Measurements from ENCODE around the gene RHOT2. TPM values are rescaled to one million over a fixed set of nuclear protein-coding genes. Genes with fewer than 3 reads are reported as not detected.

RHOT2 gene
- polyA plus RNA-seq, 1 donor (not counting 4 experiments of a cell fraction or from before 2014, with no cell fraction given) = 58.7 TPM

GRCh38 chr16:715477-716199 is 47.7 kb downstream of the RHOT2 start:
- Histone ChIP-seq H3K9me1 (ENCODE audit: control insufficient read depth, extremely low read depth, insufficient read depth, low read length) (no peaks in the 10 kb centered on the region), H3K27ac (ENCODE audit: control insufficient read depth, insufficient read depth, low read length) (no peak overlapping the region), H4K20me1 (ENCODE audit: control insufficient read depth, extremely low read depth, insufficient read depth, low read length) (peaks cover 8% of the 10 kb centered on the region), H3K27me3 (ENCODE audit: control insufficient read depth, extremely low read depth, insufficient read depth, low read length) (peaks cover 10% of the 10 kb centered on the region), H3K36me3 (ENCODE audit: control insufficient read depth in 2 of 2, extremely low read depth in 1 of 2, insufficient read depth in 2 of 2, low read length in 2 of 2) (no peaks in the 10 kb centered on the region), H3K79me2 (ENCODE audit: control insufficient read depth, insufficient read depth, low read length) (peaks cover 8% of the 10 kb centered on the region), H3K4me1 (ENCODE audit: control insufficient read depth, extremely low read depth, insufficient read depth, low read length) (peaks cover 31% of the 10 kb centered on the region), H3K4me2 (ENCODE audit: control insufficient read depth, extremely low read depth, insufficient read depth, low read depth, low read length) (peak overlapping the region; percentile 70), H3K9ac (ENCODE audit: control insufficient read depth, extremely low read depth, insufficient read depth, low read length) (peak overlapping the region; percentile 52), H3K9me3 (ENCODE audit: control insufficient read depth, low read depth, low read length) (no peaks in the 10 kb centered on the region), H3K4me3 (ENCODE audit: control insufficient read depth in 2 of 3, extremely low read depth in 1 of 3, insufficient read depth in 2 of 3, low read depth in 1 of 3, low read length in 3 of 3) (peak overlapping the region; percentile 54 to 72 (median 54)), H2AFZ (ENCODE audit: control insufficient read depth, low read length) (no peak overlapping the region)
- TF ChIP-seq EZH2 (IDR thresholded peaks at IDR 0.05; ENCODE audit: low read length) (no peak), CTCF (optimal IDR thresholded peaks at IDR 0.05 in 1 of 3, IDR thresholded peaks at IDR 0.05 in 1 of 3, conservative IDR thresholded peaks at IDR 0.05 in 1 of 3; ENCODE audit: extremely low read depth in 1 of 3, insufficient read depth in 2 of 3, low read length in 3 of 3) (peak in 1 of 3 experiments; percentile 38)
- FAIRE-seq (no peak), DNase-seq (ENCODE audit: low read depth, low spot score) (no peak)
- dilution Hi-C loops (cut with MboI; ENCODE audit: extremely low pct_ligation_motif_present, low sequenced_read_pairs) = no loop called here

- H3K36me3 ChIP-seq (ENCODE audit: control insufficient read depth in 2 of 2, extremely low read depth in 1 of 2, insufficient read depth in 2 of 2, low read length in 2 of 2) = no peaks in the 10 kb centered on the region
- no peak for FAIRE-seq
- no peak overlapping the region for H3K27ac ChIP-seq (ENCODE audit: control insufficient read depth, insufficient read depth, low read length)
- peak overlapping the region; percentile 70 for H3K4me2 ChIP-seq (ENCODE audit: control insufficient read depth, extremely low read depth, insufficient read depth, low read depth, low read length)
- H3K4me3 ChIP-seq (ENCODE audit: control insufficient read depth in 2 of 3, extremely low read depth in 1 of 3, insufficient read depth in 2 of 3, low read depth in 1 of 3, low read length in 3 of 3) = peak overlapping the region; percentile 42 to 72 (median 54)
- H3K9me3 ChIP-seq (ENCODE audit: control insufficient read depth, low read depth, low read length) = no peaks in the 10 kb centered on the region
- H3K4me1 ChIP-seq (ENCODE audit: control insufficient read depth, extremely low read depth, insufficient read depth, low read length) = peaks cover 31% of the 10 kb centered on the region
- TF ChIP-seq EZH2 (IDR thresholded peaks at IDR 0.05; ENCODE audit: low read length) (no peak), CTCF (optimal IDR thresholded peaks at IDR 0.05 in 1 of 3, IDR thresholded peaks at IDR 0.05 in 1 of 3, conservative IDR thresholded peaks at IDR 0.05 in 1 of 3; ENCODE audit: extremely low read depth in 1 of 3, insufficient read depth in 2 of 3, low read length in 3 of 3) (no peak)
- H3K27me3 ChIP-seq (ENCODE audit: control insufficient read depth, extremely low read depth, insufficient read depth, low read length) = peaks cover 5% of the 10 kb centered on the region
- H4K20me1 ChIP-seq (ENCODE audit: control insufficient read depth, extremely low read depth, insufficient read depth, low read length) = peaks cover 8% of the 10 kb centered on the region
- H3K79me2 ChIP-seq (ENCODE audit: control insufficient read depth, insufficient read depth, low read length) = peaks cover 8% of the 10 kb centered on the region
- H3K9ac ChIP-seq (ENCODE audit: control insufficient read depth, extremely low read depth, insufficient read depth, low read length) = peak overlapping the region; percentile 52
- no peak overlapping the region for H2AFZ ChIP-seq (ENCODE audit: control insufficient read depth, low read length)
- no peaks in the 10 kb centered on the region for H3K9me1 ChIP-seq (ENCODE audit: control insufficient read depth, extremely low read depth, insufficient read depth, low read length)
- dilution Hi-C loops (cut with MboI; ENCODE audit: extremely low pct_ligation_motif_present, low sequenced_read_pairs) = no loop called here
- DNase-seq (ENCODE audit: low read depth, low spot score) = no peak
These were observed 48.3 kb downstream of the RHOT2 start for GRCh38 chr16:716200-716568.

Measured in keratinocyte (primary cell).